Vagina (tissue), 2 donors: ENCODE measurements around the gene TPGS1.

Source experiments
- CTCF ChIP-seq, 3 experiments: fragments of 450-650 bp in 2 of 3; fragments of 200-600 bp in 1 of 3; sonication (generic) in 1 of 3; IDR thresholded peaks; one replicate each; pipeline ENCODE4 v1.5.1; 2017 to 2019; ENCODE audit warnings: antibody characterized with exemption in 3 of 3, mild to moderate bottlenecking in 2 of 3, moderate library complexity in 2 of 3
- POLR2A ChIP-seq, 2 donors: fragments of 450-650 bp; IDR thresholded peaks; one replicate each; pipeline ENCODE4 v1.6.1; 2017; ENCODE audit warnings: antibody characterized with exemption in 2 of 2, mild to moderate bottlenecking in 2 of 2, moderate library complexity in 2 of 2
- POLR2AphosphoS5 ChIP-seq, 2 donors: sonication (generic); formaldehyde crosslinking; IDR thresholded peaks; one replicate each; pipeline ENCODE4 v1.9.0; 2017; ENCODE audit warnings: antibody characterized with exemption in 2 of 2, mild to moderate bottlenecking in 2 of 2, low read depth in 1 of 2; ENCODE audit not compliant: insufficient read depth in 1 of 2

DNA sequence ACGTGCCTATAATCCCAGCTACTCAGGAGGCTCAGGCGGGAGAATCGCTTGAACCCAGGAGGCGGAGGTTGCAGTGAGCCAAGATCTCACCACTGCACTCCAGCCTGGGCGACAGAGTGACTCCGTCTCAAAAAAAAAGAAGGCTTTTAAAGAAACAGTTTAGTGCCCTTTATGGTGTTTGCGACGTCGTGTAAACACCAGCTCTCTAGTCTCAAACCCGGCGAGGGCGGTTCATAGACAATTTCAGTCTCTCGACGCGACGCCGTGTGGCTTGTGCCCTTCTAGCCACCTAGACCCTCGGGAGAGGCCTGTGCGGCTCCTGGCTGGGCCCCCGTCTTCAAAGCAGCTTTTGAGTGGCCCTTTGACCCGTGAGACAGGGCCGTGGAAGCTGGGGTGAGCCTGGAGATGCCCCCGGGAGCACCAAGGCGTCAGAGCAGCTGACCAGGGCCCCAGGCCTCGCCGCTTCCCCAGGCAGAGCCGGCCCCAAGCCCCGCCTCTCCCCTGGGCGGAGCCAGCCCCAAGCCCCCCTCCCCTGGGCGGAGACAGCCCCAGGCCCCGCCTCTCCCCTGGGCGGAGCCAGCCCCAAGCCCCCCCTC, 16.1 kb upstream of the TPGS1 start:
- TF ChIP-seq CTCF (IDR thresholded peaks at IDR 0.05) (no peak), POLR2A (IDR thresholded peaks at IDR 0.05) (no peak), POLR2AphosphoS5 (IDR thresholded peaks at IDR 0.05; ENCODE audit: insufficient read depth in 1 of 2, low read depth in 1 of 2) (no peak)
